Measurements from ENCODE around the gene PBOV1. TPM values are rescaled to one million over a fixed set of nuclear protein-coding genes. Genes with fewer than 3 reads are reported as not detected.

PBOV1 gene
- total RNA-seq, 2 donors from 2014 or later = not detected

GRCh38 chr6:138187156-138187555 is 31.1 kb downstream of the PBOV1 start:
- Histone ChIP-seq H3K9ac (ENCODE audit: low read depth in 2 of 2, low read length in 2 of 2) (peak overlapping the region in 1 of 2 donors; percentile 43), H3K9me3 (no peaks in the 10 kb centered on the region), H3K4me1 (no peaks in the 10 kb centered on the region), H3K4me3 (no peak overlapping the region), H3K27me3 (no peaks in the 10 kb centered on the region), H3K27ac (no peak overlapping the region), H3K36me3 (no peaks in the 10 kb centered on the region)
- no peak for DNase-seq
- TF ChIP-seq, protein P1, sequence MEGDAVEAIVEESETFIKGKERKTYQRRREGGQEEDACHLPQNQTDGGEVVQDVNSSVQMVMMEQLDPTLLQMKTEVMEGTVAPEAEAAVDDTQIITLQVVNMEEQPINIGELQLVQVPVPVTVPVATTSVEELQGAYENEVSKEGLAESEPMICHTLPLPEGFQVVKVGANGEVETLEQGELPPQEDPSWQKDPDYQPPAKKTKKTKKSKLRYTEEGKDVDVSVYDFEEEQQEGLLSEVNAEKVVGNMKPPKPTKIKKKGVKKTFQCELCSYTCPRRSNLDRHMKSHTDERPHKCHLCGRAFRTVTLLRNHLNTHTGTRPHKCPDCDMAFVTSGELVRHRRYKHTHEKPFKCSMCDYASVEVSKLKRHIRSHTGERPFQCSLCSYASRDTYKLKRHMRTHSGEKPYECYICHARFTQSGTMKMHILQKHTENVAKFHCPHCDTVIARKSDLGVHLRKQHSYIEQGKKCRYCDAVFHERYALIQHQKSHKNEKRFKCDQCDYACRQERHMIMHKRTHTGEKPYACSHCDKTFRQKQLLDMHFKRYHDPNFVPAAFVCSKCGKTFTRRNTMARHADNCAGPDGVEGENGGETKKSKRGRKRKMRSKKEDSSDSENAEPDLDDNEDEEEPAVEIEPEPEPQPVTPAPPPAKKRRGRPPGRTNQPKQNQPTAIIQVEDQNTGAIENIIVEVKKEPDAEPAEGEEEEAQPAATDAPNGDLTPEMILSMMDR (IDR thresholded peaks at IDR 0.05) = no peak
- intact Hi-C loops (cut with DNase I) = no loop called here

- no peak overlapping the region for H3K9ac ChIP-seq (ENCODE audit: low read depth in 2 of 2, low read length in 2 of 2)
- no peak overlapping the region for H3K27ac ChIP-seq
- H3K4me1 ChIP-seq = no peaks in the 10 kb centered on the region
- no peak for DNase-seq
- H3K36me3 ChIP-seq = no peaks in the 10 kb centered on the region
- TF ChIP-seq, protein P1 (IDR thresholded peaks at IDR 0.05) = no peak
- no peak overlapping the region for H3K4me3 ChIP-seq
- no peaks in the 10 kb centered on the region for H3K9me3 ChIP-seq
- H3K27me3 ChIP-seq = no peaks in the 10 kb centered on the region
- intact Hi-C loops (cut with DNase I) = no loop called here
Observed at GRCh38 chr6:138184230-138184629, 34.1 kb downstream of the PBOV1 start.

DNA sequence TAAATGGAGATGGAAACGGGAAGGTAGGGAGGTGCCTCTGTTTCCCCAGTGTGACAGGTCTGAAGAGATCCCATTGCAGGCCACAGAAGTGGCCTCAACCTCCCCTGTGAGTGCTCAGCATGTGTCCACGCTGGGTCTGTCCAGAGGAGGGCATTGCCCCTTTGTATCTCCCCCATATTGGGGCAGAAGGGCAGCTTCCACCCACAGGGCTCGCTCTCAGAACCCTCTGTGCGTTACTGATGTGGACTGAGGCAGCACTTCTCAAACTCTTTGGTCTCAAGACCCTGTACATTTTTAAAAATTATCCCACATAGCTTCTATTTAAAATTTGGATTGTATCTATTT is 34.5 kb downstream of the PBOV1 start:
- intact Hi-C loops (cut with DNase I) = no loop called here
- DNase-seq = no peak
- TF ChIP-seq, protein P1 (IDR thresholded peaks at IDR 0.05) = no peak
- Histone ChIP-seq H3K4me1 (no peaks in the 10 kb centered on the region), H3K4me3 (no peak overlapping the region), H3K9ac (ENCODE audit: low read depth in 2 of 2, low read length in 2 of 2) (peak overlapping the region in 1 of 2 donors; percentile 47), H3K27ac (no peak overlapping the region), H3K9me3 (no peaks in the 10 kb centered on the region), H3K27me3 (no peaks in the 10 kb centered on the region), H3K36me3 (no peaks in the 10 kb centered on the region)

- Histone ChIP-seq H3K9me3 (no peaks in the 10 kb centered on the region), H3K4me3 (no peak overlapping the region), H3K4me1 (no peaks in the 10 kb centered on the region), H3K36me3 (no peaks in the 10 kb centered on the region), H3K27ac (peak overlapping the region; percentile 23), H3K9ac (ENCODE audit: low read depth in 2 of 2, low read length in 2 of 2) (peak overlapping the region in 1 of 2 donors; percentile 47), H3K27me3 (no peaks in the 10 kb centered on the region)
- intact Hi-C loops (cut with DNase I) = no loop called here
- TF ChIP-seq, protein P1 (IDR thresholded peaks at IDR 0.05) = no peak
- peak; percentile 43 for DNase-seq
Observed at GRCh38 chr6:138182939-138183789, 35.1 kb downstream of the PBOV1 start.

GRCh38 chr6:138176652-138177232 is 41.5 kb downstream of the PBOV1 start:
- Histone ChIP-seq H3K4me3 (no peak overlapping the region), H3K27ac (no peak overlapping the region), H3K9ac (ENCODE audit: low read depth in 2 of 2, low read length in 2 of 2) (no peak overlapping the region), H3K4me1 (no peaks in the 10 kb centered on the region), H3K27me3 (no peaks in the 10 kb centered on the region), H3K36me3 (no peaks in the 10 kb centered on the region), H3K9me3 (no peaks in the 10 kb centered on the region)
- TF ChIP-seq, protein P1 (IDR thresholded peaks at IDR 0.05) = no peak
- DNase-seq = no peak
- intact Hi-C loops (cut with DNase I) = no loop called here
